Activated CD4-positive, alpha-beta memory T cell treated with anti-CD3 and anti-CD28 coated beads for 36 hours (primary cell): Measurements from ENCODE around the gene PRPF40B. TPM values are rescaled to one million over a fixed set of nuclear protein-coding genes. Genes with fewer than 3 reads are reported as not detected.

Experiments used
- CTCF ChIA-PET: fragments of 350-600 bp; sonication (Branson Sonifier 250); formaldehyde crosslinking; loops from one replicate; lab custom pipeline; 2021; ENCODE audit warnings: antibody characterized with exemption, inconsistent platforms; lab: Charles Lee
- POLR2A ChIA-PET: fragments of 350-600 bp; sonication (Branson Sonifier 250); formaldehyde crosslinking; loops from one replicate; lab custom pipeline; 2021; ENCODE audit warnings: antibody characterized with exemption; lab: Charles Lee
- DNase-seq: peaks from one replicate; pipeline ENCODE4 v3.0.0-alpha.2; 2020
- H3K27ac Mint-ChIP-seq: one replicate; pipeline ENCODE4 v1.8.0; 2021; ENCODE audit warnings: mixed read lengths
- H3K27me3 Mint-ChIP-seq: one replicate; pipeline ENCODE4 v1.8.0; 2021; ENCODE audit warnings: mixed read lengths
- H3K36me3 Mint-ChIP-seq: one replicate; pipeline ENCODE4 v1.8.0; 2021; ENCODE audit warnings: mixed read lengths
- H3K4me1 Mint-ChIP-seq: one replicate; pipeline ENCODE4 v1.8.0; 2021; ENCODE audit warnings: low read depth, mixed read lengths
- H3K4me3 Mint-ChIP-seq: one replicate; pipeline ENCODE4 v1.8.0; 2021; ENCODE audit warnings: mild to moderate bottlenecking, mixed read lengths
- H3K9me3 Mint-ChIP-seq: one replicate; pipeline ENCODE4 v1.8.0; 2021; ENCODE audit warnings: mixed read lengths
- intact Hi-C: fragments of 100-400 bp; cut with micrococcal nuclease; formaldehyde crosslinking; loops from one replicate; pipeline ENCODE4 v1.15.1; 2023
- total RNA-seq, 2 experiments: library from RNA; stranded (reverse); gene quantifications; one replicate each; pipeline ENCODE4 v1.2.3, GENCODE V29; 2021

The PRPF40B gene
- total RNA-seq, 2 experiments from 2014 or later = 6.2 to 8.9 TPM

- DNase-seq = peak; percentile 16
- H3K36me3 Mint-ChIP-seq = no peaks in the 10 kb centered on the region
- peak overlapping the region; percentile 94 for H3K27ac Mint-ChIP-seq
- no peaks in the 10 kb centered on the region for H3K9me3 Mint-ChIP-seq
- H3K27me3 Mint-ChIP-seq = no peaks in the 10 kb centered on the region
- H3K4me3 Mint-ChIP-seq = peak overlapping the region; percentile 2
- CTCF ChIA-PET = interaction anchor here (0.7 to 2.9 kb wide), 10 partner anchors 11 to 385 kb away, joined by 3 to 12 read pairs (median 6); partner anchors contain the start of genes FMNL3 and TMBIM6
- intact Hi-C loops = loop anchor here (5.0 kb wide), 1 partner anchor 69 kb away; the partner anchor contains the start of gene TMBIM6
- POLR2A ChIA-PET = interaction anchor here (0.5 to 3.9 kb wide), 5 partner anchors 11 to 68 kb away, joined by 3 to 40 read pairs (median 7); partner anchors contain the start of gene TMBIM6
- H3K4me1 Mint-ChIP-seq = peaks cover 75% of the 10 kb centered on the region
Measured at GRCh38 chr12:49673446-49674317, 50.3 kb downstream of the PRPF40B start.

- Mint-ChIP-seq H3K36me3 (no peaks in the 10 kb centered on the region), H3K4me3 (no peak overlapping the region), H3K27ac (peak overlapping the region; percentile 94), H3K27me3 (no peaks in the 10 kb centered on the region), H3K9me3 (no peaks in the 10 kb centered on the region), H3K4me1 (peaks cover 73% of the 10 kb centered on the region)
- intact Hi-C loops = loop anchor here (5.0 kb wide), 1 partner anchor 68 kb away; the partner anchor contains the start of gene TMBIM6
- ChIA-PET POLR2A (interaction anchor here (0.5 to 3.9 kb wide), 5 partner anchors 12 to 402 kb away, joined by 3 to 40 read pairs (median 7); partner anchors contain the start of gene TMBIM6), CTCF (interaction anchor here (0.6 to 2.9 kb wide), 9 partner anchors 12 to 67 kb away, joined by 3 to 12 read pairs (median 5); partner anchors contain the start of genes FMNL3 and TMBIM6)
- DNase-seq = no peak
Measured at GRCh38 chr12:49674318-49674981, 51.1 kb downstream of the PRPF40B start.

GRCh38 chr12:49675137-49675536, 51.8 kb downstream of the PRPF40B start:
- ChIA-PET CTCF (interaction anchor here (0.9 to 2.9 kb wide), 3 partner anchors 31 to 34 kb away, joined by 3 to 12 read pairs (median 5); partner anchors contain the start of gene FMNL3), POLR2A (interaction anchor here (1.2 to 1.6 kb wide), 2 partner anchors 12 to 21 kb away, joined by 3 to 5 read pairs; no protein-coding TSS in a partner anchor)
- no peak overlapping the region for H3K4me3 Mint-ChIP-seq
- no peaks in the 10 kb centered on the region for H3K36me3 Mint-ChIP-seq
- DNase-seq = no peak
- intact Hi-C loops = no loop called here
- H3K27ac Mint-ChIP-seq = no peak overlapping the region
- H3K27me3 Mint-ChIP-seq = no peaks in the 10 kb centered on the region
- H3K9me3 Mint-ChIP-seq = no peaks in the 10 kb centered on the region
- H3K4me1 Mint-ChIP-seq = peaks cover 67% of the 10 kb centered on the region

GRCh38 chr12:49678711-49679110, 55.4 kb downstream of the PRPF40B start:
- no peaks in the 10 kb centered on the region for H3K27me3 Mint-ChIP-seq
- intact Hi-C loops = no loop called here
- H3K36me3 Mint-ChIP-seq = no peaks in the 10 kb centered on the region
- POLR2A ChIA-PET = no interaction called here
- H3K4me1 Mint-ChIP-seq = peaks cover 42% of the 10 kb centered on the region
- DNase-seq = no peak
- no peak overlapping the region for H3K4me3 Mint-ChIP-seq
- no peak overlapping the region for H3K27ac Mint-ChIP-seq
- CTCF ChIA-PET = no interaction called here
- no peaks in the 10 kb centered on the region for H3K9me3 Mint-ChIP-seq

- peaks cover 41% of the 10 kb centered on the region for H3K4me1 Mint-ChIP-seq
- ChIA-PET CTCF (interaction anchor here (1.0 kb wide), 1 partner anchor 36 kb away, joined by 6 read pairs; no protein-coding TSS in a partner anchor), POLR2A (no interaction called here)
- no peak for DNase-seq
- no peaks in the 10 kb centered on the region for H3K36me3 Mint-ChIP-seq
- H3K4me3 Mint-ChIP-seq = no peak overlapping the region
- no peaks in the 10 kb centered on the region for H3K9me3 Mint-ChIP-seq
- no peak overlapping the region for H3K27ac Mint-ChIP-seq
- intact Hi-C loops = no loop called here
- no peaks in the 10 kb centered on the region for H3K27me3 Mint-ChIP-seq
Measured at GRCh38 chr12:49680075-49680474, 56.7 kb downstream of the PRPF40B start.

- Mint-ChIP-seq H3K9me3 (no peaks in the 10 kb centered on the region), H3K27ac (no peak overlapping the region), H3K4me1 (peaks cover 32% of the 10 kb centered on the region), H3K36me3 (no peaks in the 10 kb centered on the region), H3K4me3 (no peak overlapping the region), H3K27me3 (no peaks in the 10 kb centered on the region)
- ChIA-PET POLR2A (interaction anchor here (1.2 kb wide), 1 partner anchor 19 kb away, joined by 3 read pairs; no protein-coding TSS in a partner anchor), CTCF (interaction anchor here (0.7 to 1.4 kb wide), 5 partner anchors 19 to 94 kb away, joined by 3 read pairs; no protein-coding TSS in a partner anchor)
- intact Hi-C loops = no loop called here
- DNase-seq = no peak
Measured at GRCh38 chr12:49683599-49684309, 60.4 kb downstream of the PRPF40B start.

GRCh38 chr12:49684310-49684854, 61.0 kb downstream of the PRPF40B start:
- ChIA-PET CTCF (interaction anchor here (0.7 to 1.3 kb wide), 5 partner anchors 19 to 41 kb away, joined by 3 read pairs; no protein-coding TSS in a partner anchor), POLR2A (interaction anchor here (1.2 kb wide), 1 partner anchor 18 kb away, joined by 3 read pairs; no protein-coding TSS in a partner anchor)
- H3K27ac Mint-ChIP-seq = no peak overlapping the region

GRCh38 chr12:49687941-49688340, 64.6 kb downstream of the PRPF40B start:
- ChIA-PET CTCF (no interaction called here), POLR2A (no interaction called here)
- Mint-ChIP-seq H3K9me3 (no peaks in the 10 kb centered on the region), H3K4me1 (peaks cover 42% of the 10 kb centered on the region), H3K4me3 (no peak overlapping the region), H3K36me3 (no peaks in the 10 kb centered on the region), H3K27me3 (no peaks in the 10 kb centered on the region), H3K27ac (no peak overlapping the region)
- no peak for DNase-seq
- intact Hi-C loops = no loop called here

More at GRCh38 chr12:49684310-49684854, 61.0 kb downstream of the PRPF40B start:
- no peak for DNase-seq
- Mint-ChIP-seq H3K4me1 (peaks cover 37% of the 10 kb centered on the region), H3K27me3 (no peaks in the 10 kb centered on the region), H3K36me3 (no peaks in the 10 kb centered on the region), H3K9me3 (no peaks in the 10 kb centered on the region), H3K4me3 (no peak overlapping the region)
- intact Hi-C loops = no loop called here

- CTCF ChIA-PET = interaction anchor here (0.6 to 1.1 kb wide), 3 partner anchors 17 to 88 kb away, joined by 3 to 4 read pairs (median 3); partner anchors contain the start of gene TMBIM6
- POLR2A ChIA-PET = interaction anchor here (1.6 kb wide), 1 partner anchor 14 kb away, joined by 3 read pairs; no protein-coding TSS in a partner anchor
- no peak for DNase-seq
- Mint-ChIP-seq H3K27ac (no peak overlapping the region), H3K4me1 (peaks cover 31% of the 10 kb centered on the region), H3K36me3 (no peaks in the 10 kb centered on the region), H3K9me3 (no peaks in the 10 kb centered on the region), H3K4me3 (no peak overlapping the region), H3K27me3 (no peaks in the 10 kb centered on the region)
- intact Hi-C loops = no loop called here
Measured at GRCh38 chr12:49689237-49689636, 65.9 kb downstream of the PRPF40B start.

- DNase-seq = no peak
- H3K4me3 Mint-ChIP-seq = no peak overlapping the region
- intact Hi-C loops = no loop called here
- no peaks in the 10 kb centered on the region for H3K36me3 Mint-ChIP-seq
- peaks cover 25% of the 10 kb centered on the region for H3K4me1 Mint-ChIP-seq
- POLR2A ChIA-PET = interaction anchor here (1.6 kb wide), 1 partner anchor 13 kb away, joined by 3 read pairs; no protein-coding TSS in a partner anchor
- no peaks in the 10 kb centered on the region for H3K27me3 Mint-ChIP-seq
- no peaks in the 10 kb centered on the region for H3K9me3 Mint-ChIP-seq
- no peak overlapping the region for H3K27ac Mint-ChIP-seq
- CTCF ChIA-PET = interaction anchor here (1.0 kb wide), 1 partner anchor 88 kb away, joined by 3 read pairs; no protein-coding TSS in a partner anchor
Measured at GRCh38 chr12:49689785-49690184, 66.4 kb downstream of the PRPF40B start.
